ENCODE data around the gene TMEM229A. TPM values are rescaled to one million over a fixed set of nuclear protein-coding genes. Genes with fewer than 3 reads are reported as not detected.

The TMEM229A gene
- total and polyA plus RNA-seq, 2 donors (not counting 3 experiments of a cell fraction or from before 2014, with no cell fraction given) = not detected

DNA sequence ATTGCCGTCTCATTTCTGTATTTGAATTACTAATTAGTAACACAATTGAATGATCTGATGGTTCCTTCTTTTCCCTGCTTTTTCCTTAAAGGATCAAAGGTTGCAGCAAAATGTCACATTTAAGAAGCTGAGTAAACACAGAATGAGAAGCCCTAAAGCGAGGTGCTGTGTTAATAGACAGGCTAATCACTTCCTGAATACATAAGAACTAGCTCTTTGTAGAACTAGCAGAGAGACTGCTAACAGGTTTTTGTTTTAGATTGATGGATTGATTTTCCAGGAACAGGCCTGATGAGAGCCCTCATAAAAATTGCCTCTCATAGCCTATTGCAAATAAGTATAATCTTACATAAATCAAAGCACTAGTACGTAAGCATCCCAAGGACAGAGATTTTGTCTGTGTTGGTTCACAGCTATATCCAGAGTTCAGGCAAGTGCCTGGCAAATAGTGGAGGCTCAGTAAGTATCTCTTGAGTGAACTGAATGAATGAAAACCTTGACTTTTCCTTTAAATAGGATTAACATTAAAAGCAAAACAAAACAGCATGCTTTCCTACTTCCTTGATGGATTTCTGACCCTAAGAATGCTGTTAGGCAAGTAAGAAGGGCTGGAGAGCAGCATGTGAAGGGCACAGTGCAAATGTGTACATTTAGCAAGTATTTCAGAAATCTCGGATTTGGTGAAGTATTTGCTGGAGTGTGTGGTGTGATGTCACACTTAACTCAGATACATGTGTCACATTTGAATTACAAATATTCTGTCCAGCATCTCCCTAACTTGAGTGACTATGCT, 3.3 kb downstream of the TMEM229A start:
- intact Hi-C loops (cut with micrococcal nuclease) (loop anchor here (5.0 kb wide), 1 partner anchor 758 kb away; no protein-coding TSS in a partner anchor), dilution Hi-C loops (cut with MboI; ENCODE audit: extremely low pct_ligation_motif_present, low sequenced_read_pairs) (no loop called here)
- TF ChIP-seq POLR2AphosphoS5 (IDR thresholded peaks at IDR 0.05; ENCODE audit: insufficient read depth, low read depth, low read length) (no peak), FOS (IDR thresholded peaks at IDR 0.05; ENCODE audit: borderline replicate concordance, insufficient read depth, low read length) (no peak), POLR2A (IDR thresholded peaks at IDR 0.05; ENCODE audit: low read depth, low read length) (no peak), GATA2 (IDR thresholded peaks at IDR 0.05; ENCODE audit: insufficient read depth, insufficient read length, low read depth, low read length) (no peak), JUN (IDR thresholded peaks at IDR 0.05; ENCODE audit: borderline replicate concordance, insufficient read depth, insufficient read length, low read depth) (no peak), EZH2 (IDR thresholded peaks at IDR 0.05; ENCODE audit: borderline replicate concordance, low read depth, low read length, severe bottlenecking) (no peak), MYC (IDR thresholded peaks at IDR 0.05; ENCODE audit: low read depth, low read length) (no peak)
- TF ChIP-seq, protein P1, sequence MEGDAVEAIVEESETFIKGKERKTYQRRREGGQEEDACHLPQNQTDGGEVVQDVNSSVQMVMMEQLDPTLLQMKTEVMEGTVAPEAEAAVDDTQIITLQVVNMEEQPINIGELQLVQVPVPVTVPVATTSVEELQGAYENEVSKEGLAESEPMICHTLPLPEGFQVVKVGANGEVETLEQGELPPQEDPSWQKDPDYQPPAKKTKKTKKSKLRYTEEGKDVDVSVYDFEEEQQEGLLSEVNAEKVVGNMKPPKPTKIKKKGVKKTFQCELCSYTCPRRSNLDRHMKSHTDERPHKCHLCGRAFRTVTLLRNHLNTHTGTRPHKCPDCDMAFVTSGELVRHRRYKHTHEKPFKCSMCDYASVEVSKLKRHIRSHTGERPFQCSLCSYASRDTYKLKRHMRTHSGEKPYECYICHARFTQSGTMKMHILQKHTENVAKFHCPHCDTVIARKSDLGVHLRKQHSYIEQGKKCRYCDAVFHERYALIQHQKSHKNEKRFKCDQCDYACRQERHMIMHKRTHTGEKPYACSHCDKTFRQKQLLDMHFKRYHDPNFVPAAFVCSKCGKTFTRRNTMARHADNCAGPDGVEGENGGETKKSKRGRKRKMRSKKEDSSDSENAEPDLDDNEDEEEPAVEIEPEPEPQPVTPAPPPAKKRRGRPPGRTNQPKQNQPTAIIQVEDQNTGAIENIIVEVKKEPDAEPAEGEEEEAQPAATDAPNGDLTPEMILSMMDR (IDR thresholded peaks at IDR 0.05; ENCODE audit: extremely low read depth in 1 of 2, insufficient read depth in 1 of 2, low read depth in 1 of 2, low read length in 2 of 2) = no peak
- TF ChIP-seq, protein P2, sequence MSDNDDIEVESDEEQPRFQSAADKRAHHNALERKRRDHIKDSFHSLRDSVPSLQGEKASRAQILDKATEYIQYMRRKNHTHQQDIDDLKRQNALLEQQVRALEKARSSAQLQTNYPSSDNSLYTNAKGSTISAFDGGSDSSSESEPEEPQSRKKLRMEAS (IDR thresholded peaks at IDR 0.05; ENCODE audit: insufficient read depth, insufficient read length) = no peak
- Histone ChIP-seq H3K4me1 (ENCODE audit: control insufficient read depth, extremely low read depth, insufficient read depth, low read length) (peaks cover 10% of the 10 kb centered on the region), H3K4me3 (replicated peaks in 1 of 3; ENCODE audit: insufficient read depth in 1 of 3, low read depth in 1 of 3, low read length in 3 of 3) (no peak overlapping the region), H3K9me1 (replicated peaks; ENCODE audit: control insufficient read depth, extremely low read depth, insufficient read depth, low read length) (no peaks in the 10 kb centered on the region), H2AFZ (ENCODE audit: low read depth, low read length) (no peak overlapping the region), H3K9me3 (replicated peaks; ENCODE audit: control insufficient read depth, insufficient read depth, low read length) (no peaks in the 10 kb centered on the region), H3K27ac (ENCODE audit: insufficient read depth, low read depth, low read length) (no peak overlapping the region), H3K36me3 (ENCODE audit: control insufficient read depth in 2 of 2, extremely low read depth in 1 of 2, insufficient read depth in 2 of 2, low read length in 2 of 2) (no peaks in the 10 kb centered on the region), H3K79me2 (ENCODE audit: control insufficient read depth, insufficient read depth, low read length) (no peaks in the 10 kb centered on the region), H4K20me1 (replicated peaks; ENCODE audit: control insufficient read depth, extremely low read depth, insufficient read depth, low read length) (no peaks in the 10 kb centered on the region), H3K9ac (replicated peaks; ENCODE audit: extremely low read depth, insufficient read depth, low read length) (no peak overlapping the region), H3K4me2 (ENCODE audit: insufficient read depth, low read length) (no peak overlapping the region), H3K27me3 (ENCODE audit: control insufficient read depth in 2 of 2, insufficient read depth in 2 of 2, low read length in 2 of 2) (peaks cover 32 to 49% of the 10 kb centered on the region in 2 experiments)
- POLR2A ChIA-PET = no interaction called here
- FAIRE-seq (no peak), DNase-seq (ENCODE audit: low read depth, low spot score) (no peak)
- BruUV-seq (replicated peaks) = no TSS peak
- CTCF ChIA-PET = interaction anchor here (0.6 kb wide), 2 partner anchors 77 to 421 kb away, joined by 3 read pairs; no protein-coding TSS in a partner anchor
